ENCODE results near the gene SNX9.

- TF ChIP-seq CTCF (conservative IDR thresholded peaks at IDR 0.05; ENCODE audit: low read length), result no peak
- no peak for TF ChIP-seq EZH2phosphoT487 (IDR thresholded peaks at IDR 0.05; ENCODE audit: borderline replicate concordance)
Observed at GRCh38 chr6:157927011-157927410, 104.0 kb downstream of the SNX9 start.
